ENCODE data around the gene KAT7. TPM values are rescaled to one million over a fixed set of nuclear protein-coding genes. Genes with fewer than 3 reads are reported as not detected.

Gene KAT7
- total and polyA plus RNA-seq, 10 of the 15 experiments (the other 5 are each of a cell fraction or from before 2014, with no cell fraction given): 6.6 to 45.8 (median 26.3) TPM

- TF ChIP-seq RBBP5 (conservative IDR thresholded peaks at IDR 0.05): no peak
- no peak for TF ChIP-seq PAX8 (IDR thresholded peaks at IDR 0.05)
- no peak for TF ChIP-seq ZBTB11 (CRISPR knock-in tag; IDR thresholded peaks at IDR 0.05)
- peak; percentile 86 for TF ChIP-seq TAF1 (IDR thresholded peaks at IDR 0.05; ENCODE audit: borderline replicate concordance, low read depth, low read length)
- TF ChIP-seq NR2C2 (IDR thresholded peaks at IDR 0.05; ENCODE audit: borderline replicate concordance, control insufficient read depth, insufficient read length, low read depth): no peak
- no peak for TF ChIP-seq ZNF592 (IDR thresholded peaks at IDR 0.05)
- TF ChIP-seq SUPT20H (IDR thresholded peaks at IDR 0.05; ENCODE audit: borderline replicate concordance, control insufficient read depth, low read depth, low read length): no peak
- TF ChIP-seq HDAC6 (IDR thresholded peaks at IDR 0.05; ENCODE audit: unreplicated experiment): no peak
- TF ChIP-seq PAX5 (IDR thresholded peaks at IDR 0.05; ENCODE audit: borderline replicate concordance, low read depth, low read length): no peak
- TF ChIP-seq SUZ12 (IDR thresholded peaks at IDR 0.05; ENCODE audit: unreplicated experiment): no peak
- TF ChIP-seq EED (IDR thresholded peaks at IDR 0.05; ENCODE audit: low read depth): no peak; the same call in 1 of the 2 replicates
- TF ChIP-seq BCL3 (IDR thresholded peaks at IDR 0.05; ENCODE audit: borderline replicate concordance, insufficient read depth, low read depth, low read length, poor library complexity, severe bottlenecking): no peak
- TF ChIP-seq CHD1 (IDR thresholded peaks at IDR 0.05; ENCODE audit: low read depth, low read length): peak; percentile 79; the same call in 1 of the 2 replicates
- TF ChIP-seq ATF2 (IDR thresholded peaks at IDR 0.05; ENCODE audit: low read length): no peak
Measured at GRCh38 chr17:49788478-49789242, at the start of gene KAT7 (continued).

All from GM12878 (cell line).